Measurements from ENCODE around the gene USP34.

USP34 gene

DNA sequence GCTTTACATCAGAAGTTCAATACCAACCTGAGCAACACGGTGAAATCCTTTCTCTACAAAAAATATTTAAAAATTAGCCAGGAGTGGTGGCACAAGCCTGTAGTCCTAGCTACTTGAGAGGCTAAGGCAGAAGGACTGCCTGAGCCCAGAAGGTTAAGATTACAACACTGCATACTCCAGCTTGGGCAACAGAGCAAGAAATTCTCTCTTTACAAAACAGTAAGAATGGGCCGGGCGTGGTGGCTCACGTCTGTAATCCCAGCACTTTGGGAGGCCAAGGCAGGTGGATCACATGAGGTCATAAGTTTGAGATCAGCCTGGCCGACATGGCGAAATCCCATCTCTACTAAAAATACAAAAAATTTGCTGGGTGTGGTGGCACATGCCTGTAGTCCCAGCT lies 113.2 kb downstream of the USP34 start:
- H3K4me3 ChIP-seq (ENCODE audit: low read depth, low read length): no peak overlapping the region
- TF ChIP-seq, protein P1, sequence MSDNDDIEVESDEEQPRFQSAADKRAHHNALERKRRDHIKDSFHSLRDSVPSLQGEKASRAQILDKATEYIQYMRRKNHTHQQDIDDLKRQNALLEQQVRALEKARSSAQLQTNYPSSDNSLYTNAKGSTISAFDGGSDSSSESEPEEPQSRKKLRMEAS (IDR thresholded peaks at IDR 0.05; ENCODE audit: low read depth, low read length): no peak
- TF ChIP-seq, protein P2, sequence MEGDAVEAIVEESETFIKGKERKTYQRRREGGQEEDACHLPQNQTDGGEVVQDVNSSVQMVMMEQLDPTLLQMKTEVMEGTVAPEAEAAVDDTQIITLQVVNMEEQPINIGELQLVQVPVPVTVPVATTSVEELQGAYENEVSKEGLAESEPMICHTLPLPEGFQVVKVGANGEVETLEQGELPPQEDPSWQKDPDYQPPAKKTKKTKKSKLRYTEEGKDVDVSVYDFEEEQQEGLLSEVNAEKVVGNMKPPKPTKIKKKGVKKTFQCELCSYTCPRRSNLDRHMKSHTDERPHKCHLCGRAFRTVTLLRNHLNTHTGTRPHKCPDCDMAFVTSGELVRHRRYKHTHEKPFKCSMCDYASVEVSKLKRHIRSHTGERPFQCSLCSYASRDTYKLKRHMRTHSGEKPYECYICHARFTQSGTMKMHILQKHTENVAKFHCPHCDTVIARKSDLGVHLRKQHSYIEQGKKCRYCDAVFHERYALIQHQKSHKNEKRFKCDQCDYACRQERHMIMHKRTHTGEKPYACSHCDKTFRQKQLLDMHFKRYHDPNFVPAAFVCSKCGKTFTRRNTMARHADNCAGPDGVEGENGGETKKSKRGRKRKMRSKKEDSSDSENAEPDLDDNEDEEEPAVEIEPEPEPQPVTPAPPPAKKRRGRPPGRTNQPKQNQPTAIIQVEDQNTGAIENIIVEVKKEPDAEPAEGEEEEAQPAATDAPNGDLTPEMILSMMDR (IDR thresholded peaks at IDR 0.05; ENCODE audit: low read depth, low read length): no peak
- TF ChIP-seq MYC (IDR thresholded peaks at IDR 0.05; ENCODE audit: low read depth, low read length) (no peak), POLR2A (IDR thresholded peaks at IDR 0.05; ENCODE audit: extremely low read depth, insufficient read length) (no peak)
- no peak for DNase-seq (ENCODE audit: low read depth)

DNA sequence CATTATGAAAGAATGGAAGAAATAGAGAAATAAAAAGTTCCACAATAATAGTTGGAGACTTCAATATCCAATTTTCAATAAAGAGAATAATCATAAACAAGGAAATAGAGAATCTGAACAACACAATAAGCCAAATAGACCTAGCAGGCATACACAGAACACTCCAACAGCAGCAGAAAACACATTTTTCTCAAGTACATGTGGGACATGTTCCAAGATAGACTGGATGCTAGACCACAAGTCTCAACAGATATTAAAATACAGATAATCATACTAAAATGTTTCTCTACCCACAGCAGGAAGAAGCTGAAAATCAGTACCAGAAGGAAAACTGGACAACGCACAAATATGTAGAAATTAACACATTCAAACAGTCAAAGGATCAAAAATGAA lies 113.9 kb downstream of the USP34 start:
- DNase-seq (ENCODE audit: low read depth): no peak

DNA sequence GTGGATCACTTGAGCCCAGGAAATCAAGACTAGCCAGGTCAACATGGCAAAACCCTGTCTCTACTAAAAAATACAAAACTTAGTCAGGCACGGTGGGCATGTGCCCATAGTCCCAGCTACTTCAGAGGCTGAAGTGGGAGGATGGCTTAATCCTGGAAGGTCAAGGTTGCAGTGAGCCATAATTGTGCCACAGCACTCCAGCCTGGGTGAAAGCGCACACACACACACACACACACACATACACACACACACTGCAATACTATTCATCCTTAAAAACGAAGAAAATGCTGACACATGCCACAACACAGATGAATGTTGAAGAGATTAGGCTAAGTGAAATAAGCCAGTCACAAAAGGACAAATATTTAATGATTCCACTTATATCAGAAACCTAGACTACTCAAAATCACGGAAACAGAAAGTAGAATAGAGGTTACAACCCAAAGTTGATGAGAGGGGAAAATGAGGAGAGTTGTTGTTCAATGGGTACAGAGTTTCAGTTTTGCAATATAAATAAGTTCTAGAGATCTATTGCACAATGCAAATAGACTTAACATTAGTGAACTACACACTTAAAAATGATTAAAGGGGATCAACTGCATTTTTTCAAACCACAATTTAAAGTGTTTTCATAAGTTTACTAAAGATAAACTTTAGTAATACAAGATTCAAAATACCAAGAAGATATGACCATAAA lies 114.5 kb downstream of the USP34 start:
- no peak overlapping the region for H3K4me3 ChIP-seq (ENCODE audit: low read depth, low read length)
- TF ChIP-seq MYC (IDR thresholded peaks at IDR 0.05; ENCODE audit: low read depth, low read length) (no peak), POLR2A (IDR thresholded peaks at IDR 0.05; ENCODE audit: extremely low read depth, insufficient read length) (no peak)
- TF ChIP-seq, protein P2 (IDR thresholded peaks at IDR 0.05; ENCODE audit: low read depth, low read length): no peak
- TF ChIP-seq, protein P1 (IDR thresholded peaks at IDR 0.05; ENCODE audit: low read depth, low read length): no peak
- no peak for DNase-seq (ENCODE audit: low read depth)

More for the DNA sequence above, 113.9 kb downstream of the USP34 start:
- TF ChIP-seq, protein P2 (IDR thresholded peaks at IDR 0.05; ENCODE audit: low read depth, low read length): no peak
- TF ChIP-seq, protein P1 (IDR thresholded peaks at IDR 0.05; ENCODE audit: low read depth, low read length): no peak
- TF ChIP-seq POLR2A (IDR thresholded peaks at IDR 0.05; ENCODE audit: extremely low read depth, insufficient read length) (no peak), MYC (IDR thresholded peaks at IDR 0.05; ENCODE audit: low read depth, low read length) (no peak)
- H3K4me3 ChIP-seq (ENCODE audit: low read depth, low read length): no peak overlapping the region

DNA sequence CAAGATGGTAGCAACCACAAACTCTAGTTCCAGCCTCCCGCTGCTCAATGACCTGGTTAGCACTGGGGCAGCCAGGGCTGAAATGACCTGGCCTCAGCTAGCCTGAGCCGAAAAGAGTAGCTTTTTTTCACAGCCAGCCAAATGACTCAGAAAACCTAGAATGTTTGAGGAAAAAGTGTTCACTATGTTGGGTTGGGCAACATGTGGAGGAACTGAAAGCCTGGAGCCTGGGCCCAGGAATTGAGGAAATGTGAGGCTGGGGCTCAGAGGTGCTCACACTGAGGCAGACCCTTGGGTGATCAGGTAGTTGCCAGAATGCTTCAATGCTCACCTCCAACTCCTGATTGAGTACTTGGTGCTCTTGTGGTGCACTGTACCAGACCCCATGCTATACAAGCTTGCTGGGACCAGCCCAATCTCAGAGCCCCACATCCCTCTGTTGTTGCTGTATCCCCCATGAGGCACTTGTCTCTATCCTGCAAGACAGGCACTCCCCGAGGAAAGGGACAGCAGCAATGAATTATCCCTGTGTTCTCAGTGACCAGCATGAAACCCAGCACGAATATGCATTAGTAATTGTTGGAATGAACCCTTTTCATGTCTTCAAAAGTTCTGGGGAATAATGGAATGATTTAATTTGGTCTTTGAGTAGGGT lies 116.2 kb downstream of the USP34 start:
- no peak overlapping the region for H3K4me3 ChIP-seq (ENCODE audit: low read depth, low read length)
- TF ChIP-seq POLR2A (IDR thresholded peaks at IDR 0.05; ENCODE audit: extremely low read depth, insufficient read length) (no peak), MYC (IDR thresholded peaks at IDR 0.05; ENCODE audit: low read depth, low read length) (no peak)
- TF ChIP-seq, protein P2 (IDR thresholded peaks at IDR 0.05; ENCODE audit: low read depth, low read length): no peak
- TF ChIP-seq, protein P1 (IDR thresholded peaks at IDR 0.05; ENCODE audit: low read depth, low read length): no peak
- DNase-seq (ENCODE audit: low read depth): no peak

DNA sequence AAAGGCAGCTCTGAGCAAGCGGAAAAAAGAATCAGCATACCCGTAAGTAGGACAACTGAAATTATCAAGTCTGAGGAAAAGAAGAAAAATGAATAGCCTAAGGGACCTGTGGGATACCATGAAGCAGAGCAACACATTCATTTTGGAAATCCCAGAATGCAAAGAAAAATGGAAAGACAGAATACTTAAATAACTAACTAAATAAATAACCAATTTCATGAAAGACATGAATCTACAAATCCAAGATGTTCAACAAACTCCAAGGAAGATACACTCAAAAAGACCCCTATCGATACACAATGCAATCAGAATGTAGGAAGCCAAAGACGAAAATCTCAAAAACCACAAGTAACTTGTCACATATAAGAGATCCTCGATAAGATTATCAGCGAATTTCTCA lies 117.0 kb downstream of the USP34 start:
- TF ChIP-seq, protein P1 (IDR thresholded peaks at IDR 0.05; ENCODE audit: low read depth, low read length): no peak
- TF ChIP-seq POLR2A (IDR thresholded peaks at IDR 0.05; ENCODE audit: extremely low read depth, insufficient read length) (no peak), MYC (IDR thresholded peaks at IDR 0.05; ENCODE audit: low read depth, low read length) (no peak)
- TF ChIP-seq, protein P2 (IDR thresholded peaks at IDR 0.05; ENCODE audit: low read depth, low read length): no peak
- no peak for DNase-seq (ENCODE audit: low read depth)
- no peak overlapping the region for H3K4me3 ChIP-seq (ENCODE audit: low read depth, low read length)

All from NB4 (cell line).